Peyer's patch (tissue), 4 donors: ENCODE results near the gene MAD1L1. TPM values are rescaled to one million over a fixed set of nuclear protein-coding genes. Genes with fewer than 3 reads are reported as not detected.

Source experiments
- DNase-seq, 3 donors: peaks; one replicate each; pipeline ENCODE4 v3.0.0-alpha.2; 2017 to 2019
- H3K27ac ChIP-seq, 4 donors: fragments of 200-600 bp; sonication (generic); one replicate each; pipeline ENCODE4 v1.5.1; 2016 to 2019
- H3K27me3 ChIP-seq, 2 donors: fragments of 200-600 bp; sonication (generic); one replicate each; pipeline ENCODE4 v1.5.1; 2019
- H3K36me3 ChIP-seq, 3 donors: fragments of 200-600 bp; sonication (generic); one replicate each; pipeline ENCODE4 v1.5.1; 2016 to 2019
- H3K4me1 ChIP-seq, 4 donors: fragments of 200-600 bp; sonication (generic); one replicate each; pipeline ENCODE4 v1.5.1; 2016 to 2019
- H3K4me3 ChIP-seq, 4 donors: fragments of 200-600 bp; sonication (generic); 1 replicate in 3 of 4; 2 replicates in 1 of 4; pipeline ENCODE4 v1.5.1; 2016 to 2019; ENCODE audit warnings: mild to moderate bottlenecking in 1 of 4
- H3K9me3 ChIP-seq, 4 donors: fragments of 200-600 bp; sonication (generic); one replicate each; pipeline ENCODE4 v1.5.1; 2016 to 2019; ENCODE audit warnings: mild to moderate bottlenecking in 1 of 4
- CTCF ChIP-seq, 6 experiments: fragments of 450-650 bp in 4 of 6; fragments of 200-600 bp in 2 of 6; sonication (generic) in 1 of 6; IDR thresholded peaks; one replicate each; pipeline ENCODE4 v1.5.1; 2017 to 2019; ENCODE audit warnings: antibody characterized with exemption in 6 of 6, mild to moderate bottlenecking in 3 of 6, moderate library complexity in 1 of 6
- POLR2A ChIP-seq, 2 donors: fragments of 450-650 bp; IDR thresholded peaks; one replicate each; pipeline ENCODE4 v1.5.1; 2017; ENCODE audit warnings: antibody characterized with exemption in 2 of 2, mild to moderate bottlenecking in 2 of 2, moderate library complexity in 2 of 2
- total RNA-seq, 4 donors: library from RNA; depleted of rRNA; stranded (reverse); fragments of >200 nt; gene quantifications; one replicate each; pipeline ENCODE4 v1.1.0, GENCODE V29; 2016

MAD1L1 gene
- total RNA-seq, 4 donors from 2014 or later: 43.9 to 417 (median 59.1) TPM

DNA sequence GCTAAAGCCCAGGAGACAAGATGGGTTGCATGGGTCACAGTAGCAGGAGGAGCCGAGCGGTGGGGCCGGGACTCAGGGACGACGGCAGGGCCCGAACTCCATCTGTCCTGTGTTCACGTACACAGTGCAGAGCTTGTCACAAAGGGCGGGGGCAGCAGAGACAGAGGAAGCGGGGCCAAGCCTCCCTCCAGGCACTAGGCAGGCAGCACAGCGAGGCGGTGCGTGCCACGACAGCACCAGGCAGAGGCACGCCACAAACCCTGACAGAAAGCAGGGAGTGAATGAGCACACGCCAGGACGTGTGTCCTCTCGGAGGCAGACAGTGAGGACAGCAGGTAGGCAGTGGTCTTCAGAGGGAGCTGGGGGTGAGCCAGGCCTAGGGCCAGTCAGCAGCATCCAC lies 177.8 kb downstream of the MAD1L1 start:
- no peak for DNase-seq
- no peaks in the 10 kb centered on the region for H3K36me3 ChIP-seq
- H3K4me3 ChIP-seq: no peak overlapping the region
- H3K4me1 ChIP-seq: no peaks in the 10 kb centered on the region
- H3K27ac ChIP-seq: no peak overlapping the region
- H3K27me3 ChIP-seq: no peaks in the 10 kb centered on the region
- TF ChIP-seq POLR2A (IDR thresholded peaks at IDR 0.05) (no peak), CTCF (IDR thresholded peaks at IDR 0.05) (no peak)
- H3K9me3 ChIP-seq: no peaks in the 10 kb centered on the region

DNA sequence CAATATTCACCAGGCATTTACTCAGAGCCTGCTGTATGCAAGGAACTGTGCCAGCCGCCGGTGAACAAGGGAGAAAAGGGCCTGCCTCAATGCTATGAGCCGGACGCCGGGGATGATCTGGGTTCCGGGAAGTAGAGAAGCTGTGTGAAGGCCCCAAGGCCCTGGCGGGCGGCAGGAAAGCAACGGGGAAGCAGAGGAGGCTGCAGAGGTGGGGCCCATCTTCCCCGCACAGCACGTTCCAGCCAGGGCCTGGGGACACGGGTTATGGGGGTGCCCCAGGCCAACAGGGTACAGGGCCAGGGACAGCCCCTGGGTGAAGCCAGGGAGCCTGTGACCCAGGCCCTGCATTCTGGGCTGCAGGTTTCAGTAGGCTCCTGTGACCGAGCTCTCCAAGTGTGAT lies 179.3 kb downstream of the MAD1L1 start:
- no peak overlapping the region for H3K27ac ChIP-seq
- no peak for TF ChIP-seq POLR2A (IDR thresholded peaks at IDR 0.05)
- no peak for TF ChIP-seq CTCF (IDR thresholded peaks at IDR 0.05)
- no peaks in the 10 kb centered on the region for H3K27me3 ChIP-seq
- H3K4me3 ChIP-seq: no peak overlapping the region
- no peaks in the 10 kb centered on the region for H3K36me3 ChIP-seq
- DNase-seq: no peak
- no peaks in the 10 kb centered on the region for H3K9me3 ChIP-seq
- H3K4me1 ChIP-seq: no peaks in the 10 kb centered on the region

DNA sequence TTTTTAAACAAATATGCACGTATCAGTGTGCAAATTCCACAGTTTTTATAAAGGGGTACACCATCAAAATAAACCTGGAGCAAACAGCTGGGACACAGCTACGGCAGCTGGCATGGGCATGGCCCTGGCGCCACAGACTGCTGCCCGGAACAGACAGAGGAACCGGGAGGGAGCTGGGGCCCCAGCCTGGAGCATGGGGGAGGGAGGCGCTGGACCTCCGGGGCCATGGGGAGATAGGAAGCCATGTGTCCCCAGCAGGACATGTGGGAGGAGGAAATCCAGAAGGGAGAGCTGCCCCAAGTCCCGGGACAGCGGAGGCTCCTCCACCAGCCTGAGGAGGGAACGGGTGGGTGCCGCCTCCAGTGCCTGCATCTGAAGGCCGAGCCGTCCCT lies 180.1 kb downstream of the MAD1L1 start:
- TF ChIP-seq POLR2A (IDR thresholded peaks at IDR 0.05): no peak
- TF ChIP-seq CTCF (IDR thresholded peaks at IDR 0.05): no peak
- no peaks in the 10 kb centered on the region for H3K36me3 ChIP-seq
- no peaks in the 10 kb centered on the region for H3K9me3 ChIP-seq
- H3K4me3 ChIP-seq: no peak overlapping the region
- no peak for DNase-seq
- no peaks in the 10 kb centered on the region for H3K4me1 ChIP-seq
- no peak overlapping the region for H3K27ac ChIP-seq
- H3K27me3 ChIP-seq: no peaks in the 10 kb centered on the region

GRCh38 chr7:2051707-2052656 lies 180.8 kb downstream of the MAD1L1 start:
- H3K4me3 ChIP-seq: no peak overlapping the region
- no peaks in the 10 kb centered on the region for H3K27me3 ChIP-seq
- H3K36me3 ChIP-seq: no peaks in the 10 kb centered on the region
- no peak for TF ChIP-seq POLR2A (IDR thresholded peaks at IDR 0.05)
- TF ChIP-seq CTCF (IDR thresholded peaks at IDR 0.05): no peak
- no peak for DNase-seq
- H3K27ac ChIP-seq: no peak overlapping the region
- no peaks in the 10 kb centered on the region for H3K9me3 ChIP-seq
- H3K4me1 ChIP-seq: no peaks in the 10 kb centered on the region

DNA sequence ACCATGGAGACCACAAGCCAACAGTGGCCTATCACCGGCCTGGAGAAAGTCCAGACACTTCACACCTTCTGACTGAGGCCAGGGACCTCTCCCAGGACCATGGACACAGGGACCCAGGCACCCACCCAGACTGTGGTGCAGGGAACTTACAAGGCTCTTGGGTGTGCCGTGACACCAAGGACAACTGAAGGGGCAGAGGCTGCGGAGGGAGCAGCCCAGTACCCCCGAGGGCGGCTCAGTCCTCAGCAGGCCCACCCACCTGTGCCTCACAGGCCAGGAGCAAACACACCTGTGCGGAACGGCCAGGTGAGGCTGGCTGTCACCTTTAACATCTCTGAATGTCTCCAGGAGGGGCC lies 182.3 kb downstream of the MAD1L1 start:
- no peak overlapping the region for H3K4me3 ChIP-seq
- no peak for DNase-seq
- no peaks in the 10 kb centered on the region for H3K27me3 ChIP-seq
- no peaks in the 10 kb centered on the region for H3K36me3 ChIP-seq
- no peaks in the 10 kb centered on the region for H3K9me3 ChIP-seq
- no peak for TF ChIP-seq CTCF (IDR thresholded peaks at IDR 0.05)
- no peak for TF ChIP-seq POLR2A (IDR thresholded peaks at IDR 0.05)
- no peaks in the 10 kb centered on the region for H3K4me1 ChIP-seq
- no peak overlapping the region for H3K27ac ChIP-seq
